Lung (tissue), 12 donors: ENCODE measurements around the gene CORO7. TPM values are rescaled to one million over a fixed set of nuclear protein-coding genes. Genes with fewer than 3 reads are reported as not detected.
A peak's percentile ranks its signal among the peaks of the same experiment; 100 is the strongest.

Experiments used
- ATAC-seq: fragments of 200-7000 bp; cut with Tn5 transposase; one replicate; pipeline ENCODE4 v1.9.1; 2020; ENCODE audit warnings: moderate number of reproducible peaks; ENCODE audit not compliant: insufficient read depth, low FRiP score
- DNase-seq, 3 donors: peaks; one replicate each; pipeline ENCODE4 v3.0.0-alpha.2; 2013 to 2017
- H3K27ac ChIP-seq, 2 donors: one replicate each; pipeline ENCODE4 v1.5.1; 2013; ENCODE audit warnings: mild to moderate bottlenecking in 2 of 2, moderate library complexity in 2 of 2, control low read depth in 1 of 2, inconsistent platforms in 1 of 2, low read depth in 1 of 2, low read length in 1 of 2
- H3K27me3 ChIP-seq, 3 donors: one replicate each; pipeline ENCODE4 v1.5.1; 2013; ENCODE audit warnings: low read length in 2 of 3; ENCODE audit not compliant: control insufficient read depth in 3 of 3, insufficient read depth in 3 of 3
- H3K36me3 ChIP-seq, 4 donors: one replicate each; pipeline ENCODE4 v1.5.1; 2013; ENCODE audit warnings: low read length in 4 of 4, mild to moderate bottlenecking in 1 of 4, moderate library complexity in 1 of 4; ENCODE audit not compliant: control insufficient read depth in 4 of 4, insufficient read depth in 4 of 4
- H3K4me1 ChIP-seq, 5 donors: one replicate each; pipeline ENCODE4 v1.5.1; 2013; ENCODE audit warnings: low read length in 5 of 5, mild to moderate bottlenecking in 2 of 5, moderate library complexity in 1 of 5; ENCODE audit not compliant: control insufficient read depth in 5 of 5, insufficient read depth in 5 of 5
- H3K4me3 ChIP-seq: one replicate; pipeline ENCODE4 v1.5.1; 2013; ENCODE audit warnings: mild to moderate bottlenecking, control low read depth, moderate library complexity
- H3K9ac ChIP-seq, 2 donors: one replicate each; pipeline ENCODE4 v1.5.1; 2013; ENCODE audit warnings: low read length in 2 of 2, control low read depth in 1 of 2; ENCODE audit not compliant: insufficient read depth in 1 of 2
- H3K9me3 ChIP-seq, 4 donors: one replicate each; pipeline ENCODE4 v1.5.1; 2013; ENCODE audit warnings: low read length in 3 of 4, mild to moderate bottlenecking in 1 of 4, moderate library complexity in 1 of 4; ENCODE audit not compliant: control insufficient read depth in 4 of 4, insufficient read depth in 3 of 4
- WGBS, 2 donors: extraction: QIAGEN DNeasy Blood & Tissue Kit; methylation state at CpG; one replicate each; pipeline ENCODE4 v1.1.7; 2013; 5-methylcytosine and 5-hydroxymethylcytosine counted together
- polyA plus RNA-seq, 2 donors: library from polyadenylated mRNA; stranded (reverse); fragments of 200-250 nt; gene quantifications; one replicate each; pipeline ENCODE4 v1.2.1, GENCODE V29; 2013
- total RNA-seq, 2 donors: library from RNA; depleted of rRNA in 1 of 2; stranded (reverse); fragments of >200 nt in 1 of 2; gene quantifications; one replicate each; pipeline ENCODE4 v1.2.1, GENCODE V29; 2014 to 2021
- TF ChIP-seq, protein P1 (sequence below): IDR thresholded peaks from 2 replicates; pipeline ENCODE4 v1.5.1; 2012; ENCODE audit warnings: mild to moderate bottlenecking; ENCODE audit errors: control extremely low read depth, extremely low read depth
- donor health status: control.
- donor health status: control.
- donor health status: Bipolar disorder and iron deficiency.
- donor health status: healthy.
- donor health status: DM: yes; HTN: yes; CAD: no.

The CORO7 gene
- total and polyA plus RNA-seq, 4 donors, result 27.8 to 86.2 (median 46.1) TPM

DNA sequence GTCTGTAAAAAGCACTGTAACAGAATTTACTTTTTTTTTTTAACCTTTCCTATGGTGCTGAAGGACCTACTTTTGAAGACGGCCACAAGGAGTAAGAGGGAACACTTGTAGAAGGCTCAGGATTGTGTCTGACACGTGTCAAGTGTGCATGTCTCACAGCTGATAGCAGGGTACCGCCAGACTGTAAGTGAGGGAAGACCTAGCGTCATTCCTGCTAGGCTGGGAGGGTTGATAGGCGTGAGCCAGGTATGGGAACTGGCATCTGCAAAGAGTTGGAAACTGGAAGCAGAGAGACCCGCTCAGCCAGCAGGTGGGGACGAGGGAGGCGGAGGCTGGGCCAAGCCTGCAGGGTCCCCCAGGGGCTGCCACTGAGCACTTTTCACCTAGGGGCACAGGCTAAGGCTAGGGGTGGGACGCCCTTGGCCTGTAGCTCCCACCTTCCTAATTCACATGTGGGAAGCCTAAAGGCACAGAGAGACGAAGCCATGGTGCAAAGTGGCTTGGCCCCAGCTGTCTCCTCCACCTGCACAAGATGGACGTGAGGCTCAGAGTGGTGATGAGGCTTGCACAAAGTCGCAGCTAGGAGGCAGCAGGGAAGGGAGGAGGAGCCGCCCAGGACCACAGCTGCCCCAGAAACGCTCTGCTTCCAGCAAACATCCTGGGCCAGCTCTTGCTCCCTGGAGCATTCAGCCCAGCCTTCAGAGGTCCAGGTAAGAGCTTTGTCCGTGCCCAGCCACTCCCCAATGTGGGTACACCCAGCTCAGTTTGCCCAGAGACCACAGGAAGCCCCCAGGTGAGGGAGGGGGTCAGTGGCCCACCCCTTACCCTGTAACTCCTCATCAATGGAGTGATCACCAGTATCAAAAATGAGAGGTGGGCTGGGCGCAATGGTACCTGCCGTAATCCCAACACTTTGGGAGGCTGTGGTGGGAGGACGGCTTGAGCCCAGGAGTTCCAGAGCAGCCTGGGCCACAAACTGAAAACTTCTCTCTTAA lies 25.8 kb downstream of the CORO7 start:
- no peak overlapping the region for H3K4me3 ChIP-seq
- ATAC-seq (no peak), DNase-seq (no peak)
- TF ChIP-seq, protein P1, sequence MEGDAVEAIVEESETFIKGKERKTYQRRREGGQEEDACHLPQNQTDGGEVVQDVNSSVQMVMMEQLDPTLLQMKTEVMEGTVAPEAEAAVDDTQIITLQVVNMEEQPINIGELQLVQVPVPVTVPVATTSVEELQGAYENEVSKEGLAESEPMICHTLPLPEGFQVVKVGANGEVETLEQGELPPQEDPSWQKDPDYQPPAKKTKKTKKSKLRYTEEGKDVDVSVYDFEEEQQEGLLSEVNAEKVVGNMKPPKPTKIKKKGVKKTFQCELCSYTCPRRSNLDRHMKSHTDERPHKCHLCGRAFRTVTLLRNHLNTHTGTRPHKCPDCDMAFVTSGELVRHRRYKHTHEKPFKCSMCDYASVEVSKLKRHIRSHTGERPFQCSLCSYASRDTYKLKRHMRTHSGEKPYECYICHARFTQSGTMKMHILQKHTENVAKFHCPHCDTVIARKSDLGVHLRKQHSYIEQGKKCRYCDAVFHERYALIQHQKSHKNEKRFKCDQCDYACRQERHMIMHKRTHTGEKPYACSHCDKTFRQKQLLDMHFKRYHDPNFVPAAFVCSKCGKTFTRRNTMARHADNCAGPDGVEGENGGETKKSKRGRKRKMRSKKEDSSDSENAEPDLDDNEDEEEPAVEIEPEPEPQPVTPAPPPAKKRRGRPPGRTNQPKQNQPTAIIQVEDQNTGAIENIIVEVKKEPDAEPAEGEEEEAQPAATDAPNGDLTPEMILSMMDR, result no peak
- no peaks in the 10 kb centered on the region for H3K9me3 ChIP-seq
- peaks cover 0 to 37% (median 13%) of the 10 kb centered on the region in 5 donors for H3K4me1 ChIP-seq
- WGBS, 2 donors, result 86 to 90% methylated on average over 18 of the region's 18 CpGs
- no peaks in the 10 kb centered on the region for H3K27me3 ChIP-seq
- no peak overlapping the region for H3K27ac ChIP-seq
- no peak overlapping the region for H3K9ac ChIP-seq
- peaks cover 0 to 36% (median 0%) of the 10 kb centered on the region in 4 donors for H3K36me3 ChIP-seq

DNA sequence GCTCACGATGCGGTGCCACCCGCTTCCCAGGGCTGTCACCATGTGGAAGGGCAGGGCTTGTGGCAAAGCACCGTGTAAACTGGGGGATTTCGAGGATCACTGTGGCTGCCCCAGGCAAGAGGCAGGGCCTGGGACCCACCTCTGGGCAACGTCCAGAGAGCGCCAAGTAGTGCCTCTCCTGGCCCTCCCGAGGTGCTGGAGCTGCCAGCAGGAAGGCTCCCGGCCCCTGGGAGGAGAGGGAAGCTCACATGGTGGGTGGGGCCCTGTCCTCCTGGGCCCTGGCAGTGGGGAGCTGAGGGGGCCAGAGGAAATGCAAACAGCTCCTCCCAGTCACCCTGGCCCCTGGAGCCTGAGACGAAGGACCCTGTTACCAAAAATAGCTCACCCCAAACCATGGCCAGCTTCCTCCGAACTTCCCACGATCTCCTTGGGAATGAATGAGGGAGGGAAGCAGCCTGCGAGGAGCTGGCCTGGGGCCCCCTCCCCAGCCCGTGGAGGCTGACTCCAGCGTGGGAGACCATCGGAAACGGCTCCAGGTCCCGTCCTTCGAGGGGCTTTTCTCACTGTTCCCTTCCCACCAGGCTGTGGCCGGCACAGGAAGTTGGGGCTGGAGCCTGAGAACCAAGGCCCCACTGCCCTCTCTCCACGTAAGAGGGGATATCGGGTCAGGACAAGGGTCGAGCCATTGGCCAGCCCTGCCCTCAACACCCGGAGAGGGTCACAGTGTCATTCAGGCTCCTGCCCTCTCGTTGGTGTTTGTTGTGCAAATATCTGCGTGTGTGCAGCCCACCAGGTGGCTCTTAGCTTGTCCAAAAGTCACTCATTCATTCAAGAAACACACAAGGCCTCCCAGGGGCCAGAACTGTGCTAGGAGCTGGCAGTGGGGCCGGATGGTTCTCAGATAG lies 27.1 kb downstream of the CORO7 start:
- peaks cover 0 to 32% (median 0%) of the 10 kb centered on the region in 4 donors for H3K36me3 ChIP-seq
- ATAC-seq (no peak), DNase-seq (peak in 1 of 3 donors; percentile 65)
- H3K9ac ChIP-seq, result peak overlapping the region in 1 of 2 donors; percentile 12
- peak overlapping the region in 1 of 2 donors; percentile 72 for H3K27ac ChIP-seq
- no peaks in the 10 kb centered on the region for H3K27me3 ChIP-seq
- TF ChIP-seq, protein P1, result no peak
- no peaks in the 10 kb centered on the region for H3K9me3 ChIP-seq
- 61 to 78% methylated on average over 27 of the region's 27 CpGs for WGBS, 2 donors
- H3K4me3 ChIP-seq, result no peak overlapping the region
- peaks cover 0 to 37% (median 13%) of the 10 kb centered on the region in 5 donors for H3K4me1 ChIP-seq

- Histone ChIP-seq H3K4me1 (peaks cover 0 to 37% (median 13%) of the 10 kb centered on the region in 5 donors), H3K27me3 (no peaks in the 10 kb centered on the region), H3K9ac (no peak overlapping the region), H3K4me3 (no peak overlapping the region), H3K36me3 (peaks cover 0 to 39% (median 0%) of the 10 kb centered on the region in 4 donors), H3K9me3 (no peaks in the 10 kb centered on the region), H3K27ac (peak overlapping the region in 1 of 2 donors; percentile 72)
- ATAC-seq (no peak), DNase-seq (no peak)
- TF ChIP-seq, protein P1, result no peak
- WGBS, 2 donors, result 87 to 94% methylated on average over 18 to 19 of the region's 19 CpGs
Measured at GRCh38 chr16:4388271-4389021, 27.9 kb downstream of the CORO7 start.
